ELF-1 (cell line): ENCODE data around the gene TNFRSF14.
"Not testable (repeated sequence)": the region's sequence is repeated elsewhere in the genome, so short reads cannot be mapped to it uniquely, and the experiment has no call there.

Experiments used
- DNase-seq: peaks from one replicate; pipeline ENCODE4 v3.0.0-alpha.2; 2016; ENCODE audit warnings: low read depth, low spot score

TNFRSF14 gene

DNA sequence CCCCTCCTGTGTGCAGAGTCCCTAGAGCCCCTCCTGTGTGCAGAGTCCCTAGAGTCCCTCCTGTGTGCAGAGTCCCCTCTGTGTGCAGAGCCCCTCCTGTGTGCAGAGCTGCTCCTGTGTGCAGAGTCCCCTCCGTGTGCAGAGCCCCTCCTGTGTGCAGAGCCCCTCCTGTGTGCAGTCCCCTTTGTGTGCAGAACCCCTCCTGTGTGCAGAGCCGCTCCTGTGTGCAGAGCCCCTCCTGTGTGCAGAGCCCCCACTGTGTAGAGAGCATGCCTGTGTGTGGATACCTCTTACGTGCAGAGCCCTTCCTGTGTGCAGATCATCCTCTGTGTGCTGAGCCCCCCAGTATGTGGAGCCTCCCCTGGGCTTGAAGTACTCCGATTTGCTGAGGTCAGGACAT is 17.8 kb upstream of the TNFRSF14 start:
- no peak for DNase-seq

DNA sequence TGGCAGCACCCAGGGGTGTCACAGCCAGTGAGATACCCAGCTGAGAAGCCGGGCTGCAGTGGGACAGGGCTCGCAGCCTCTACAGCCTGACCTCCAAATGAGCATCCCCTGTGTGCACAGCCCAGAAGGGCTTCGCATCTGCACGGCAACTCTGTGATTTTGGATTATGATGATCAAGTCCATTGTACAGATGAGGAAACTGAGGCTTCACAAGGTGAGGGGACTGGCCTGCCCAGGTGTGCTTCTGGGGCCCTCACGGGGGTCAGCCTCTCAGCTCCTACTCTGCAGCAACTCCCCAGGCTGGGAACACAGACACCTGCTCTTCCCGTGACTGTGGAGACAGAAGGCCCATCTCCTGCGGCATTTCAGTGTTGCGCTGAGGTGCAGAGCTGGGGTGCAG is 17.3 kb upstream of the TNFRSF14 start:
- DNase-seq: no peak

GRCh38 chr1:2539312-2539907 is 16.8 kb upstream of the TNFRSF14 start:
- DNase-seq: peak; percentile 76

DNA sequence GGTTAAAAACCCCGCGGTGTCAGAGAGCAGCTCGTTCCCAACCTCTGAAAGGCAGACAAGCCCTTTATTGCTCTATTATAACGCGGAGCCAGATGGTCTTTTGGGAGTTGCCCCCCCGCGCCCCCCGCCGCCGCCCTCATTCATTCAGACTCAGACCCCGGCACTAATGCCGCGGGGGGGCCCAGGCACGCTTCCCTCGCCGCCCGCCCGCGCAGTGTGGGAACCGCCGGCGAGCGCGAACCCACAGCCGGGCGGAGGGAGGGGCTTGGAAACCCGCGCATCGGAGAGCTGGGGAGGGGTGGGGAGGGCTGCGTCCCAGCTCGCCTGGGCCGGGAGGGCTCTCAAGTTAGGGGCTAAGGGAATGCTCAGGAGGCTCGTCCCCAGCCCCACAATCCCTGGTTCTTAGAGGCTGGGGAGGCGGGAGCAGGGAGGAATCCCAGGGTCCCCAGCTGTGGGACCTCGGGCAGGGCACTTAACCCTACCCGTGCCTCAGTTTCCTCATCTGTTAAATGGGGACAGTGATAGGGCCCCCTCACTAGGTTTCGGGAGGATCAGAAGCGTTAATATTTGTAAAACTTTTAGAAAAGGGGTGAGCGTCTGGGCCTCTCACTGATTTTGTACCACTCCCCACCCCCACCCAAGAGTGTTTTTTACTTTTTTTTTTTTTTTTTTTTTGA is 15.2 kb upstream of the TNFRSF14 start:
- no peak for DNase-seq

GRCh38 chr1:2541619-2542245 is 14.4 kb upstream of the TNFRSF14 start:
- DNase-seq: no peak

GRCh38 chr1:2542246-2542915 is 13.8 kb upstream of the TNFRSF14 start:
- no peak for DNase-seq

- DNase-seq: peak; percentile 37
Measured at GRCh38 chr1:2543543-2544092, 12.6 kb upstream of the TNFRSF14 start.

GRCh38 chr1:2544093-2544874 is 11.9 kb upstream of the TNFRSF14 start:
- peak; percentile 41 for DNase-seq

- no peak for DNase-seq
Measured at GRCh38 chr1:2544875-2545640, 11.1 kb upstream of the TNFRSF14 start.

- DNase-seq: peak; percentile 93
Measured at GRCh38 chr1:2545754-2546514, 10.2 kb upstream of the TNFRSF14 start.

DNA sequence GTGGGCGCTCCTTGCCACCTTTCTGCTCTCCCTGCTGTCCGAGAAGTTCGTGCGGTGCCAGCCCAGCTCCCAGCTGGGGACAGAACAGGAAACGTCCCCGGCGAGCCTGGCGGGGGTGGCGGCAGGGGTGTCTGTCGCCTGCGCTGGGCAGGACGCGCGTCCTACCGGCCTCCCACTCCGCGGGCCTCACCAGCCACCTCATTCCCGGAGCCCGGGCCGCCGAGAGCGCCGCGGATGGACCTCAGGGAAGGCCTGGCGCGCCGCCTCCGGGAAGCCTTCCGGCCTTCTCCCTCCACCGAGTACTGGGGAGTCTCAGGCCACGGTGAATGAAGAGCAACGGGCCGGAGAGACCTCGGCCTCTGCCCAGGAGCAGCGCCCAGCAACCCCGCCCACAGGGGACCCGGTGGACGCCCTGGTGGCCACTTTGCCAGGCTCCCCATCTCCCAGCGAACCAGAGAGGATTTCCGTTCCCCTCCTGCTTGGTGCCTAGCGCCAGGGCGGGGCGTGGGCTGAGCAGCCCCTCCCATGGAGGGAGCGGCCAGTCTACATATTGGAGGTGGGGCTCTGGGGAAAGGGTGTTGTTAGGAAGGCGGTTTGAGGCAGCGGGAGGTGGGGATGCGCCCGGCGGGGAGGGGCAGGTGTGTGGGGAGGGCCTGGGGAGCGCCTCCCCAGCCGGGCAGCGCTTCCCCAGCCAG is 9.5 kb upstream of the TNFRSF14 start:
- peak; percentile 91 for DNase-seq

DNA sequence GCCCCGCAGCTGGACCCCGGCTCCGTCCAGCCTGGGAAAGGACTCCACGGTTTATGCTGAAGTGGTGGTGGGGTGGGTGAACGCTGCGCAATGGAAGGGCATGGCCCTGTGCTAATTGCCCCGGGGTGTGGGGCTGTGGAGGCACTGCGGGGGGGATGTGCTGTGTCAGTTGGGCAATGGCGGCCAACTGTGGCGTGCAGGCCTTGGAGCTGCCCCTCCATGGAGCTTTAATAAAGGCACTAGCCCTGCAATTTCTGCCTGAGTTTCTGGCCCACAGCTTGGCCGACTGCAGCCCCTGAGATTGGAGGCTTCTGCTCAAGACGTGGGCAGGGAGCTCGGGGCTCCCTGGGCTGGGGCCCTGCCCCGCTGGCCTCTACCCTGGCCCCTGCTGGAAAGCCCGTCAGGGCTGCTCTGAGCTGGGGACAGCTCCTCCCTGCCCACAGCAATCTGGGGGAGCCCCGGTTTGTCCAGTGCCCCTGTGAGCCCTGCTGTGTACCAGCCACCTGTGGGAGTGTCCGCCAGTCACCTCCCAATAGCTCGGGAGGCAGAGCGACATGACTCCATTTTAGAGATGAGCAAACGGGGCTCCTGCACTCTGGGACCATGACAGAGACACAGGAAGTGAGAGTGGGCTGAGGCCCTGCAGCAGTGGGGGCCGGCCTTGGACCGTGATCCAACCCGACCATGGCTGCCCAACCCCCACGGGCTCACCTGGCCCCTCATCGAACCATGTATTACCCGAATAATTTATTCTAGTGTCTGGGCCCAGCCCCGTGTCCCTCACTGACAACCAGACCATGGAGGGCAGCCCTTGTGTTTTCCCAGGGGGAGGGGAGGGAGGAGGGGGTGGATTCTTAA is 8.7 kb upstream of the TNFRSF14 start:
- DNase-seq: peak; percentile 39

DNA sequence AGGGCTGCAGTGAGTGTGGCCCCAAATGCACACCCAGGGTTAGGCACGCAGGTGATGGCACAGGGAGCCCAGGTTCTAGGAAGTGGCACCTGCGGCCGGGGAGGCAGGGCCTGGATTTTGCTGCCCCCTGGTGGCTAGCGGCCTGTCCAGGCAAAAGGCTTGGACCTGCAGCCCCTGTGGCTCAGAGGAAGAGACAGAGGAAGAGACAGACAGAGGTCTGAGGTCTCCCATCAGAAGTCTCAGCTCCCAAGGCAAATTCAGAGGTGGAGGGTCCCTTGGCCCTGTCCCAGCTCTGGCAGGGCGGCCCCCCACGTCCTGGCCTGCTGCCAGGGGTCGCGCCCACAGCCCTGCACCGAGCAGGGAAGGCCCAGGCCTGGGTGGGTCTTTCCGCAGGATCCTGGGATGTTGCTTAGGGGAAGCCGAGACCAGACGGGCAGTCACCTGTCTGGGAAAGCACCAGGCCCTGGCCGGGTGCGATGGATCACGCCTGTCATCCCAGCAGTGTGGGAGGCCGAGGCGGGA is 8.0 kb upstream of the TNFRSF14 start:
- peak; percentile 93 for DNase-seq

GRCh38 chr1:2549367-2550029 is 6.7 kb upstream of the TNFRSF14 start:
- DNase-seq: not testable (repeated sequence)

GRCh38 chr1:2550309-2550861 is 5.8 kb upstream of the TNFRSF14 start:
- not testable (repeated sequence) for DNase-seq

DNA sequence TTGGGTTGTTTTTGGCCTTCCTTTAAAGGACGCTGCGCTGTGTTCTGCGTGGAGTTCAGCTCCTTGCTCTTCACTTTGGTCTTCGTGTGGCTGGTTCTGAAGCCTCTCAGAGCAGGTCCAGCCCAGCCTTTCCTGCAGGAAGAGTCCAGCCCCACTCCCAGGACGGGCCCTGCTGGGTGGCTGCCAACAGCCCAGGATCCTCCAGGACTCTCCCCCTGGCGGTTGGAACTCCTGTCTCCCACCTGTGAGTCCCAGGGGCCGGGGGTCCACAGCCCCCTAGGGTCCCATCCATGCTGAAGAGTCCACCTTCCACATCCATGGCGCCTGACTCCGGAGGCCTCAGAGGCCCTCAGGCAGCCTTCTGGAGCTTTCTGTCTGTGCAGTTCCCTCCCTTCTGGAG is 4.6 kb upstream of the TNFRSF14 start:
- DNase-seq: not testable (repeated sequence)

GRCh38 chr1:2552189-2552588 is 4.0 kb upstream of the TNFRSF14 start:
- no peak for DNase-seq
